Mesodermal cell (in vitro differentiated cells): ENCODE measurements around the gene BMP10.

Experiments used
- H3K27ac ChIP-seq: 2 replicates; pipeline ENCODE4 v1.7.0; 2013; ENCODE audit warnings: mild to moderate bottlenecking, low read depth, low read length, moderate library complexity; ENCODE audit not compliant: severe bottlenecking
- H3K36me3 ChIP-seq: 2 replicates; pipeline ENCODE4 v1.7.1; 2013; ENCODE audit warnings: mild to moderate bottlenecking, low read length, moderate library complexity; ENCODE audit not compliant: control insufficient read depth, insufficient read depth
- H3K4me1 ChIP-seq: one replicate; pipeline ENCODE4 v1.7.1; 2013; ENCODE audit warnings: mild to moderate bottlenecking, low read length; ENCODE audit not compliant: insufficient read depth, control insufficient read depth, poor library complexity, severe bottlenecking
- H3K4me3 ChIP-seq: 2 replicates; pipeline ENCODE4 v1.7.0; 2013; ENCODE audit warnings: low read length, control low read depth, mild to moderate bottlenecking; ENCODE audit not compliant: insufficient read depth, poor library complexity, severe bottlenecking; ENCODE audit errors: extremely low read depth
- H3K9me3 ChIP-seq: 2 replicates; pipeline ENCODE4 v1.7.1; 2013; ENCODE audit warnings: mild to moderate bottlenecking, low read length, moderate library complexity; ENCODE audit not compliant: control insufficient read depth
- WGBS, 2 experiments: methylation state at CpG; one replicate each; pipeline ENCODE4 v1.1.5; 2013; ENCODE audit warnings: missing lambda C conversion rate in 2 of 2; ENCODE audit not compliant: insufficient coverage in 2 of 2; 5-methylcytosine and 5-hydroxymethylcytosine counted together

BMP10 gene

GRCh38 chr2:68835621-68836020 is 35.6 kb downstream of the BMP10 start:
- no peaks in the 10 kb centered on the region for H3K36me3 ChIP-seq
- H3K4me1 ChIP-seq = peaks cover 19% of the 10 kb centered on the region
- WGBS, 2 experiments = 80 to 100% methylated on average over 1 of the region's 1 CpG
- H3K4me3 ChIP-seq = no peak overlapping the region
- peaks cover 6% of the 10 kb centered on the region for H3K9me3 ChIP-seq
- no peak overlapping the region for H3K27ac ChIP-seq

DNA sequence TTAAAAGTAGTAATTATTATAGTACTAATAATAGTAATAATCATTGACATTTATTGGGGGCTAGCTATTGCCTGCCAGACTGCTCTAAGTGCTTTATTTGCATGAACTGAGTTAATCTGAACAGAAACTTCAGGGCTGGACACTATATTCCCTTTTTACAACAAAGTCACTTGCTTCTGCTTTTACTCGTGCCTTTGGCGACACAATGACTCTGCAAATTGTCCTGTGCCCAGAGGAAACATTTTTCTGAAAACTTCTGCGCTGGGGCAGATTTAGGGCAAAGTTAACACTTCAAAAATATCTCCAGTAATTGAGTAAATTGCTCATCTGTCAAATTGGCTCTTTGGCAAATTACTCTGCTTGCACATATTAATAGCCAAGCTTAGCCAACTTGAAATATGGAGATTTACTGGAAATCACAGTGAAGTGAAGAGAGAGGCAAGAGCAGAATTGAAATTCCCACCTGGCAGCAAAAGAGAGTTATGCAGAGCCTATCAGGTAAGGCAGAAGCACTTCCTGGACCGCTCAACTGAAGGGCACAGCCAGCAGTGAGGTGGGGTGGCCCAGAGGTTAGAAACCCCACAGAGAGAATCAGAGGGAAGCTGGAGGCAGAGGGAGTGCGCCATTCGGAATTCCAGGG is 36.3 kb downstream of the BMP10 start:
- H3K9me3 ChIP-seq = peaks cover 6% of the 10 kb centered on the region
- H3K36me3 ChIP-seq = no peaks in the 10 kb centered on the region
- no peak overlapping the region for H3K27ac ChIP-seq
- H3K4me3 ChIP-seq = no peak overlapping the region
- H3K4me1 ChIP-seq = peaks cover 27% of the 10 kb centered on the region
- WGBS, 2 experiments = 97% methylated on average over 5 of the region's 6 CpGs

GRCh38 chr2:68833162-68833561 is 38.0 kb downstream of the BMP10 start:
- no peak overlapping the region for H3K27ac ChIP-seq
- 100% methylated on average over 2 of the region's 2 CpGs for WGBS, 2 experiments

GRCh38 chr2:68832233-68832869 is 38.8 kb downstream of the BMP10 start:
- Histone ChIP-seq H3K36me3 (no peaks in the 10 kb centered on the region), H3K4me1 (peaks cover 47% of the 10 kb centered on the region), H3K9me3 (no peaks in the 10 kb centered on the region), H3K27ac (peak overlapping the region; percentile 91), H3K4me3 (no peak overlapping the region)
- 64 to 73% methylated on average over 7 of the region's 8 CpGs for WGBS, 2 experiments

More at GRCh38 chr2:68833162-68833561, 38.0 kb downstream of the BMP10 start:
- H3K4me3 ChIP-seq = no peak overlapping the region
- peaks cover 44% of the 10 kb centered on the region for H3K4me1 ChIP-seq
- H3K9me3 ChIP-seq = no peaks in the 10 kb centered on the region
- no peaks in the 10 kb centered on the region for H3K36me3 ChIP-seq

DNA sequence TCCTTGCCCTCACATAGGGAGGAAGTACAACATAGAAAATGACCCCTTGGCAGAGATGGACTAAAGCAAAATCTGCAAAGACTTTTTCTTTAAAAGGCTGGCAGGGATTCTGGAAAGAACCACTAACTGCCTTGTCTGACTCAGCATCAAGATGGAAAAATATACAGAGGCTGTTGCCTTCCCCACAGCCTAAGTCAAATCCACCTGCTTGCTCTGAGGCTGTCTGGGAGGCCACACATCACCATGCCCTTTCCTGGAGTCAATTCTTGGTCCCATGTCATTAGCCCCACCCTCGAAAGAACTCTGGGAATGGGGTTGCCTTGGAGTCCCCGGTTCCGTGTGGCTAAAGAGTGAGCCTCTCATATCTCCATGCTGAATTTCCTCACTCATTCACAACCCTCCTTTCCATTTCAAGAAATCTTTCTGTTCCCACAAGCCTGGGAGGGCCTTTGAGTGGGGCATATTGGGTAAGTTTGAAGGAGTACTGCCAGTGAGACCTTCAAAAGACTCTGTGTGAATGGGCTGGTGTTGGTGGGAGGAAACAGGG is 39.4 kb downstream of the BMP10 start:
- peaks cover 47% of the 10 kb centered on the region for H3K4me1 ChIP-seq
- peak overlapping the region; percentile 91 for H3K27ac ChIP-seq
- H3K36me3 ChIP-seq = no peaks in the 10 kb centered on the region
- no peak overlapping the region for H3K4me3 ChIP-seq
- H3K9me3 ChIP-seq = no peaks in the 10 kb centered on the region
- 100% methylated on average over 1 of the region's 3 CpGs; no CpG with 5 or more reads in 1 of the 2 experiments for WGBS, 2 experiments

DNA sequence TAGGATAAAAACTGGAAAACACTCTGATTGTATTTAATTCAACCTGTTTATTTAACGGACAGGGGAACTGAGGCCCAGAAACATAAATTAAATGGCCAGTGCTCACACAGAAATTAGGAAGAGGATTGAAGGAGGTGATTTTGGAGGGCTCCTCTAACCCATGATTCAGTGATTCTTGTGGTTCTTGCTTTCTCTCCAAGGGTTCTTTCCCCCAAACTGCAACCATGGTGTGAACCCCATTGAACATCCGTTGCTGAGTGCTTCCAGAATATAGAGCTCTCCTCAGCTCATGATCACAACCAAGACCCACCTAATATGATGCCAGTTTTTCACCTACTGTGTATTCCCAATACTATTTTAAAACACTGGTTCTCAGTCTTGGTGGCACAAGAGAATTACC is 41.4 kb downstream of the BMP10 start:
- Histone ChIP-seq H3K4me1 (peaks cover 47% of the 10 kb centered on the region), H3K27ac (peak overlapping the region; percentile 71), H3K36me3 (no peaks in the 10 kb centered on the region), H3K4me3 (no peak overlapping the region), H3K9me3 (no peaks in the 10 kb centered on the region)
- WGBS, 2 experiments = 90 to 100% methylated on average over 1 to 2 of the region's 2 CpGs

GRCh38 chr2:68828887-68829708 is 42.1 kb downstream of the BMP10 start:
- WGBS, 2 experiments = 64 to 75% methylated on average over 6 to 8 of the region's 10 CpGs
- no peaks in the 10 kb centered on the region for H3K36me3 ChIP-seq
- H3K9me3 ChIP-seq = no peaks in the 10 kb centered on the region
- H3K4me1 ChIP-seq = peaks cover 47% of the 10 kb centered on the region
- H3K4me3 ChIP-seq = no peak overlapping the region
- peak overlapping the region; percentile 71 for H3K27ac ChIP-seq

- no peak overlapping the region for H3K27ac ChIP-seq
- no peaks in the 10 kb centered on the region for H3K36me3 ChIP-seq
- peaks cover 42% of the 10 kb centered on the region for H3K4me1 ChIP-seq
- H3K9me3 ChIP-seq = no peaks in the 10 kb centered on the region
- 90 to 100% methylated on average over 3 to 4 of the region's 4 CpGs for WGBS, 2 experiments
- no peak overlapping the region for H3K4me3 ChIP-seq
Observed at GRCh38 chr2:68827666-68828065, 43.5 kb downstream of the BMP10 start.

GRCh38 chr2:68825866-68826265 is 45.3 kb downstream of the BMP10 start:
- 93% methylated on average over 4 to 5 of the region's 5 CpGs for WGBS, 2 experiments
- H3K4me3 ChIP-seq = no peak overlapping the region

GRCh38 chr2:68824831-68825230 is 46.4 kb downstream of the BMP10 start:
- no peak overlapping the region for H3K27ac ChIP-seq
- H3K9me3 ChIP-seq = no peaks in the 10 kb centered on the region
- 75 to 81% methylated on average over 1 to 2 of the region's 2 CpGs for WGBS, 2 experiments
- peaks cover 20% of the 10 kb centered on the region for H3K4me1 ChIP-seq
- H3K36me3 ChIP-seq = no peaks in the 10 kb centered on the region
- no peak overlapping the region for H3K4me3 ChIP-seq

More at GRCh38 chr2:68825866-68826265, 45.3 kb downstream of the BMP10 start:
- H3K9me3 ChIP-seq = no peaks in the 10 kb centered on the region
- H3K4me1 ChIP-seq = peaks cover 27% of the 10 kb centered on the region
- no peaks in the 10 kb centered on the region for H3K36me3 ChIP-seq
- no peak overlapping the region for H3K27ac ChIP-seq
